GM12872 (cell line): ENCODE data around the gene IL4R.

Experiments
- CTCF ChIP-seq: IDR thresholded peaks from 3 replicates; pipeline ENCODE4 v1.5.1; 2011; ENCODE audit warnings: low read depth, mild to moderate bottlenecking, low read length, moderate library complexity; ENCODE audit not compliant: insufficient read depth

The IL4R gene

GRCh38 chr16:27339180-27339579, 25.4 kb downstream of the IL4R start:
- TF ChIP-seq CTCF, result no peak

DNA sequence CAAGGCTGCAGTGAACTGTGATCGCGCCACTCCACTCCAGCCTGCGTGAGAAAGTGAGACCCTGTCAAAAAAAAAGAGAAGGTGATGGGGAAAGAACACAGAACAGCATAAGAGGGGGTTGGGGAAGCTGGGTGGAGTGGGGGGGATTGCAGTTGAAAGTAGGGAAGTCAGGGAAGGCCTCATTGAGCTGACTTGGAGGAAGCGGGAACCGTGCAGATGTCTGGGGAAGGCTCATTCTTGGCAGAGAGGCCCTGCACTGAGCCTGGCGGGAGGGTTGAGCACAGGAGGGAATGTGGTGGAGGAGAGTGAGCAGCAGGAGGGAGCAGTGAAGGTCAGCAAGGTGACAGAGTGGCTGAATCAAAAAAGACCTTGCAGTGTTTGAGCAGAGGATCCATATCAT, 26.9 kb downstream of the IL4R start:
- TF ChIP-seq CTCF, result no peak

- no peak for TF ChIP-seq CTCF
Observed at GRCh38 chr16:27341549-27341948, 27.8 kb downstream of the IL4R start.

- no peak for TF ChIP-seq CTCF
Observed at GRCh38 chr16:27341971-27342370, 28.2 kb downstream of the IL4R start.

- TF ChIP-seq CTCF, result no peak
Observed at GRCh38 chr16:27344721-27345120, 30.9 kb downstream of the IL4R start.

DNA sequence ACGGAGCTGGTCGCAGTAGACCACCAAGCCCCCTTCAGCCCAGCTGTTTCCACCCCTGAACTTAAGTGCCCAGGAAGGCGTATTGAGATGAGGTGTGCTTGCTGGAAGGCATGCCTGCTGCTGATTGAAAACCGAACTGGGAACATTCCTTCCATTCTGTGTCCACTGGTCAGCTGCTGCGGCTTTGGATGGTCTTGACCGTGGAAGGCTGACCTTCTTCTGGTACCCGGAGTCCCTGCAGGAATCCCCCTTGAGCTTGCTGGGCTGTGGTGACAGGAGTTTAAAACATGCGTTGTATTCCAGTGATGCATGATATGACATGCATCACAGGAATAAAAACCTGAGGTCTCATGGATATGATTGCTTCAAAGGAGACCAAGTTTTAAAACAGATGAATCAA, 31.4 kb downstream of the IL4R start:
- no peak for TF ChIP-seq CTCF

- TF ChIP-seq CTCF, result no peak
Observed at GRCh38 chr16:27346819-27347218, 33.0 kb downstream of the IL4R start.
